HG02943 (cell line): ENCODE data around the gene AP2B1.
"Not testable (repeated sequence)": the region's sequence is repeated elsewhere in the genome, so short reads cannot be mapped to it uniquely, and the experiment has no call there.

Source experiments
- ATAC-seq: cut with Tn5 transposase; IDR thresholded peaks from one replicate; pipeline ENCODE4 v1.9.1; 2021; ENCODE audit warnings: mild to moderate bottlenecking, low read depth, moderate library complexity; ENCODE audit not compliant: unreplicated experiment

AP2B1 gene

GRCh38 chr17:35692512-35693210 lies 105.5 kb downstream of the AP2B1 start:
- no peak for ATAC-seq

DNA sequence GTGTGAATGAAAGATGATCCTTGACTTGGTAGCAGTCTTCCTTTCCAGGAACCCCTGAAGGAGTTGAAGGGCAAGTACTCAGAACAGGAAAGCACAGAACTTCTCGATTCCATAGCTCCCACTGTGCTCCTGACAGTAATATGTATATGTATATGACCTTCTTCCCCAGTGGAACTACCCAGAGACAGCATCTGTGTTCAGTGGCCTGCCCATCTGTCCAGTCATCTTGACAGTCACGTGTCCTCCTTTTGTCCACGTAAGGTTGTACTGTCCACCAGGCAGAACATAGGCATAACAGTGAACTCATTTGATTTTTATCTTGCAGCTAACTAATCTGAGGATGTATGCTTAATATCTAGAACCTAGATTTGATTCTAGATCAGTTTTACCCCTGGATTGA lies 106.5 kb downstream of the AP2B1 start:
- ATAC-seq: no peak

- no peak for ATAC-seq
These were observed 107.8 kb downstream of the AP2B1 start for GRCh38 chr17:35694906-35695305.

GRCh38 chr17:35695613-35696012 lies 108.5 kb downstream of the AP2B1 start:
- no peak for ATAC-seq

DNA sequence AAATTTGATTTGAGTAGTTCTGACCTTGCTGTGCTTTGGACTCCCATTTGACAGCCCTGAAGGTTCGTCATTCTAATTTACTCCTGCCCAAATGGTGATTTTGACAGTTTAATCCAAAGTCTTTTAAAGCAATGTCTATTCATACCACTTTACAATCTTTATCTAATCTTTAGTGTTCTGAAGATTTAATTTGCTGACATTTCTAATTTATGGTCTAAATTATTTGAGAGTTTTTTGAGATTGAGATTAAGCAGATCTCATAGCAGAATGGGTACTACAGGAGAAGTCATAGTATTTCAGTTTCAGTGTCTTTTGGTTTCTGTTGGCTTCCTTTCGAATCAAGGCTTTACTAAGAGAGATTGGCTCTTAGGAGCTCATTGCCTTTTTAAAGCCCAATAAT lies 111.7 kb downstream of the AP2B1 start:
- ATAC-seq: no peak

GRCh38 chr17:35700150-35700549 lies 113.0 kb downstream of the AP2B1 start:
- ATAC-seq: no peak

DNA sequence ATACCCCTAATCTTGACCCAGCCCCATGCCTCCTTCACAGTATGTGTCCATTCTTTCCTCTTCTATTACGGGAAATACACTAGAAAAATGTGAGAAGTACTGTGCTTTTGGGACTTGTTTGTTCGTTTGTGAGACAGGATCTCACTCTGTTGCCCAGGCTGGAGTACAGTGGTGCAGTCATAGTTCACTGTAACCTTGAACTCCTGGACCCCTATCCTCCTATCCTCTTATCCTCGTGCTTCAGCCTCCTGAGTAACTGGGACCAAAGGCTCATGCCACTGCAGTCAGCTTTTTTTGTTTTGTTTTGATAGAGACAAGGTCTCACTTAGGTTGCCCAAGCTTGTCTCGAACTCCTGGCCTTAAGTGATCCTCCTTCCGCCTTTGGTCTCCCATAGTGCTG lies 114.4 kb downstream of the AP2B1 start:
- ATAC-seq: no peak

- ATAC-seq: not testable (repeated sequence)
These were observed 116.2 kb downstream of the AP2B1 start for GRCh38 chr17:35703308-35703707.

DNA sequence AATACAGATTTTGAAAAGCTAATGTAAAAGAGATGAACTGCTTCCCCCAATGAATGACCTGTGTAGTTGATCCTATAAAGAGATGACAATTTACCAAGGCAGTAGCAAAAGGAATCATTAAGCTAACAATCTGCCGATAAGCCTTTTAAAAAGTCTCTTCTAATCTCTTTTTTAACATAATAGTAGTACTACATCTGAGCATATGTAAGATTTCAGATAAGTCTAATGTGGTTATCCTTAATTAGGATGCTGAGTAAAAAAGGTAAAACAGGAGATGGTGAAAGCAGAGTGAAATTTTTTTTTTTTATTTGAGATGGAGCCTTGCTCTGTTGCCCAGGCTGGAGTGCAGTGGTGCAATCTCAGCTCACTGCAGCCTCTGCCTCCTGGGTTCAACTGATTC lies 118.1 kb downstream of the AP2B1 start:
- no peak for ATAC-seq

GRCh38 chr17:35705705-35706104 lies 118.6 kb downstream of the AP2B1 start:
- no peak for ATAC-seq

DNA sequence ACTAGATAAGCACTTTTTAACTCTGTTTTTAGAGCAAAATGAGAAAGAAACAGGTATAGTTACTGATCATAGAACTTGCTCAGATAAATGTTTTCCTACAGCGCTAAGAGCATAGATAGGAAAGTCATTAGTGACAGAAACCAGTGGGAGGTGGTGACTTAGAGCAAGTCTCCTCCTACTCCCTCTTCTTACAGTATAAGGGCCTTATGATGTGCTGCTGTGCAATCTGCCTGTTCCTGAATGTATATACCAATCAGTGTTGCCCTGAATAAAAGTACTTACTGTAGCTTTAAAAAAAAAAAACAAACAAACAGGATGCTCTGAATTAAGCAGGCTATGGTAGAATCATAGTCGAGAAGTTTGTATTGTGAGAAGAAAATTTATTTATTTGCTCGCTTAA lies 121.0 kb downstream of the AP2B1 start:
- no peak for ATAC-seq

DNA sequence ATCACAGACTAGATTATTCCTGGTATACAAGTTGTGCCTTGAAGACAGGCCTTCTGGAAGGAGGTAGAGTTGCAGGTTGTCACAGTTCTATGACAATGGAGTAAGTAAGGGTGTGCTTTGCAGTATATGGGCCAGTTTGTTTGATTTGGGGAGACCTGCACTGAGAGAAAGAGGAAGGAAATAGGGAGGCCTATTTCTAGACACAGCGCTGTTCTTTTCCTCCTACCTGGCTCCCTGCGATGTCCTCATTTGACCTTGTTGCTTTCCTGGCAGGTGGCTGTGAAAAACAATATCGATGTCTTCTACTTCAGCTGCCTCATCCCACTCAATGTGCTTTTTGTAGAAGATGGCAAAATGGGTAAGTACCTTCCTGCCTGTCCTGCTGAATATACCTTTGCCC lies 121.8 kb downstream of the AP2B1 start:
- ATAC-seq: no peak

GRCh38 chr17:35709874-35710273 lies 122.8 kb downstream of the AP2B1 start:
- no peak for ATAC-seq

- no peak for ATAC-seq
These were observed 123.8 kb downstream of the AP2B1 start for GRCh38 chr17:35710950-35711349.

GRCh38 chr17:35713069-35713728 lies 126.1 kb downstream of the AP2B1 start:
- ATAC-seq: no peak

- ATAC-seq: no peak
These were observed 127.9 kb downstream of the AP2B1 start for GRCh38 chr17:35714988-35715387.

- no peak for ATAC-seq
These were observed 128.3 kb downstream of the AP2B1 start for GRCh38 chr17:35715416-35715815.

DNA sequence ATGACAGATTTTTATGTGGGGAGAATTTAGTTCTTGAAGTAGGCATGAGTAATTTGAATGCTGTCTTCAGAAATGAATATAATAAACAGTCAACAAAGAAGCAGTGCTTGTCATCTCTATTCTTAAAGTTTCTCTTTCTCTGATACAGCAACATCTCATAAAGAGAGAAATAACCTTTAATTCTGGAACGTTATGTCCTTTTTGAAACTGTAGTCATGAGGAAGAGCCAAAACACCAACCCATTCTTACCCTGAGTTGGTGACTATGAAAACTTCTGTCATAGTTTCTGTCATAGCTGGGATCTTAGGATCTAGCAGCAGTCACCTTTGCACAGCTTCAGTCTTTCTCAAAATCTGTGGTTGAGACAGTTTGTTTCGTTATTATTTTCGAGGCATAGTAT lies 129.1 kb downstream of the AP2B1 start:
- no peak for ATAC-seq

GRCh38 chr17:35716897-35717465 lies 129.9 kb downstream of the AP2B1 start:
- ATAC-seq: no peak

- no peak for ATAC-seq
These were observed 130.4 kb downstream of the AP2B1 start for GRCh38 chr17:35717475-35717874.

GRCh38 chr17:35723735-35724134 lies 136.6 kb downstream of the AP2B1 start:
- no peak for ATAC-seq

DNA sequence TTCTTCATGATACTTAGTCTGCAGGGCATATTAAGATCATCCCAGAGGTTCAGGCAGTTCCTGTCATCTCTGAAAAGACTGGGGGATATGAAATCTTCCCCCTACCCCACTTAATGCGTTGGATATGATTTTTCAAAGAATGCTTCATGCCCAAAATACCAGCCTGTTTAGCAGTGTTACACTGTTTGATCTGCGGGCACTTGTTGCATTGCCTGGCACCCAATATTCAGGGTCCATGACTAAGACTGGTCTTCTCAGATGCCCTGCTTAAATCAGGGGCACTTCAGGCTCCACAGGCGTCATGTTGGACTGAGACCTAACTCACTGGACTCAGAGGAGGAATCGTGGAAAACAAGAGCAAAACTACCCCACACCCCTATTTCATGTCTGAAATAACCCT lies 137.9 kb downstream of the AP2B1 start:
- ATAC-seq: no peak
